Hepatocyte (in vitro differentiated cells): Measurements from ENCODE around the gene PRSS58. TPM values are rescaled to one million over a fixed set of nuclear protein-coding genes. Genes with fewer than 3 reads are reported as not detected.

ENCODE experiments used
- DNase-seq: peaks from one replicate; pipeline ENCODE4 v3.0.0-alpha.2; 2016; ENCODE audit warnings: low spot score
- H2AFZ ChIP-seq: fragments of 200-600 bp; sonication (generic); 2 replicates; pipeline ENCODE4 v1.6.0; 2016; ENCODE audit warnings: antibody characterized with exemption, mild to moderate bottlenecking
- H3K27ac ChIP-seq: fragments of 200-600 bp; sonication (generic); 2 replicates; pipeline ENCODE4 v1.5.1; 2016; ENCODE audit warnings: mild to moderate bottlenecking
- H3K27me3 ChIP-seq: fragments of 200-600 bp; sonication (generic); 2 replicates; pipeline ENCODE4 v1.6.1; 2016
- H3K36me3 ChIP-seq: fragments of 200-600 bp; sonication (generic); replicated peaks from 2 replicates; pipeline ENCODE4 v1.5.1; 2016; ENCODE audit warnings: low read depth; ENCODE audit not compliant: insufficient read depth
- H3K4me1 ChIP-seq: fragments of 200-600 bp; sonication (generic); 2 replicates; pipeline ENCODE4 v1.5.1; 2016; ENCODE audit warnings: mild to moderate bottlenecking, moderate library complexity; ENCODE audit not compliant: insufficient read depth
- H3K4me2 ChIP-seq: fragments of 200-600 bp; sonication (generic); 2 replicates; pipeline ENCODE4 v1.6.0; 2016
- H3K4me3 ChIP-seq: fragments of 200-600 bp; sonication (generic); 2 replicates; pipeline ENCODE4 v1.5.1; 2016; ENCODE audit warnings: mild to moderate bottlenecking
- H3K79me2 ChIP-seq: fragments of 200-600 bp; sonication (generic); 2 replicates; pipeline ENCODE4 v1.6.0; 2017; ENCODE audit warnings: mild to moderate bottlenecking
- H3K9me2 ChIP-seq: fragments of 200-600 bp; sonication (generic); replicated peaks from 2 replicates; pipeline ENCODE4 v1.6.0; 2017; ENCODE audit warnings: mild to moderate bottlenecking; ENCODE audit not compliant: insufficient read depth
- H3K9me3 ChIP-seq: fragments of 200-600 bp; sonication (generic); 2 replicates; pipeline ENCODE4 v1.5.1; 2016; ENCODE audit warnings: low read depth, mild to moderate bottlenecking
- H4K20me1 ChIP-seq: fragments of 200-600 bp; sonication (generic); 2 replicates; pipeline ENCODE4 v1.6.0; 2016; ENCODE audit warnings: mild to moderate bottlenecking; ENCODE audit not compliant: insufficient read depth, poor library complexity, severe bottlenecking
- CTCF ChIP-seq: fragments of 200-600 bp; sonication (generic); IDR thresholded peaks from 2 replicates; pipeline ENCODE4 v1.5.1; 2016; ENCODE audit warnings: antibody characterized with exemption, mild to moderate bottlenecking; ENCODE audit not compliant: poor library complexity
- EZH2 ChIP-seq: fragments of 200-600 bp; sonication (generic); IDR thresholded peaks from 2 replicates; pipeline ENCODE4 v1.6.1; 2016; ENCODE audit warnings: antibody characterized with exemption, mild to moderate bottlenecking, borderline replicate concordance
- EZH2phosphoT487 ChIP-seq: fragments of 200-600 bp; sonication (generic); IDR thresholded peaks from one replicate; pipeline ENCODE4 v1.6.1; 2018; ENCODE audit warnings: antibody characterized with exemption, mild to moderate bottlenecking, low read depth, moderate library complexity; ENCODE audit not compliant: unreplicated experiment, severe bottlenecking
- WGBS: methylation state at CpG from one replicate; pipeline ENCODE4 v1.1.6; 2016; ENCODE audit warnings: low lambda C conversion rate; ENCODE audit errors: missing lambda C conversion rate; 5-methylcytosine and 5-hydroxymethylcytosine counted together
- polyA plus RNA-seq: library from polyadenylated mRNA; unstranded; fragments of >200 nt; fragmentation: Nextera tagmentation; extraction: Ambion mirVana; gene quantifications from 2 replicates; pipeline ENCODE4 v1.2.1, GENCODE V29; 2016
- total RNA-seq: library from RNA; depleted of rRNA; stranded (reverse); fragments of >200 nt; gene quantifications from 2 replicates; pipeline ENCODE4 v1.2.3, GENCODE V29; 2014

PRSS58 gene
- total and polyA plus RNA-seq, 2 experiments from 2014 or later = not detected

GRCh38 chr7:142248166-142249160 lies 9.4 kb downstream of the PRSS58 start:
- Histone ChIP-seq H3K4me1 (no peaks in the 10 kb centered on the region), H3K9me2 (no peaks in the 10 kb centered on the region), H3K4me3 (no peak overlapping the region), H4K20me1 (no peaks in the 10 kb centered on the region), H3K79me2 (no peaks in the 10 kb centered on the region), H3K9me3 (no peaks in the 10 kb centered on the region), H3K36me3 (no peaks in the 10 kb centered on the region), H2AFZ (no peak overlapping the region), H3K4me2 (no peak overlapping the region), H3K27ac (no peak overlapping the region), H3K27me3 (no peaks in the 10 kb centered on the region)
- 47% methylated on average over 7 of the region's 7 CpGs for WGBS
- no peak for DNase-seq
- TF ChIP-seq EZH2phosphoT487 (no peak), CTCF (no peak), EZH2 (no peak)

- no peaks in the 10 kb centered on the region for H3K9me3 ChIP-seq
- no peaks in the 10 kb centered on the region for H3K27me3 ChIP-seq
- DNase-seq = no peak
- H3K36me3 ChIP-seq = no peaks in the 10 kb centered on the region
- no peak overlapping the region for H3K27ac ChIP-seq
- no peak overlapping the region for H2AFZ ChIP-seq
- H3K4me2 ChIP-seq = no peak overlapping the region
- H3K9me2 ChIP-seq = no peaks in the 10 kb centered on the region
- no peak for TF ChIP-seq EZH2phosphoT487
- no peak for TF ChIP-seq CTCF
- no peak for TF ChIP-seq EZH2
- no peaks in the 10 kb centered on the region for H4K20me1 ChIP-seq
- H3K79me2 ChIP-seq = no peaks in the 10 kb centered on the region
- H3K4me3 ChIP-seq = no peak overlapping the region
- no peaks in the 10 kb centered on the region for H3K4me1 ChIP-seq
- 90% methylated on average over 10 of the region's 10 CpGs for WGBS
Measured at GRCh38 chr7:142243823-142244222, 14.0 kb downstream of the PRSS58 start.

- TF ChIP-seq EZH2phosphoT487 (no peak), EZH2 (no peak), CTCF (no peak)
- no peaks in the 10 kb centered on the region for H3K9me2 ChIP-seq
- no peak overlapping the region for H3K4me2 ChIP-seq
- no peak overlapping the region for H3K4me3 ChIP-seq
- H3K36me3 ChIP-seq = no peaks in the 10 kb centered on the region
- H3K9me3 ChIP-seq = no peaks in the 10 kb centered on the region
- no peaks in the 10 kb centered on the region for H4K20me1 ChIP-seq
- H3K4me1 ChIP-seq = no peaks in the 10 kb centered on the region
- no peaks in the 10 kb centered on the region for H3K79me2 ChIP-seq
- H3K27me3 ChIP-seq = peaks cover 6% of the 10 kb centered on the region
- DNase-seq = no peak
- no peak overlapping the region for H3K27ac ChIP-seq
- 82% methylated on average over 4 of the region's 4 CpGs for WGBS
- no peak overlapping the region for H2AFZ ChIP-seq
Measured at GRCh38 chr7:142240546-142240945, 17.3 kb downstream of the PRSS58 start.
